Activated T-cell treated with anti-CD3 and anti-CD28 coated beads, Interleukin-2, amount 50 U/mL, for 1 hour (primary cell): ENCODE results near the gene CTBS.

Experiments used
- DNase-seq: peaks from one replicate; pipeline ENCODE4 v3.0.0-alpha.2; 2020

Gene CTBS

DNA sequence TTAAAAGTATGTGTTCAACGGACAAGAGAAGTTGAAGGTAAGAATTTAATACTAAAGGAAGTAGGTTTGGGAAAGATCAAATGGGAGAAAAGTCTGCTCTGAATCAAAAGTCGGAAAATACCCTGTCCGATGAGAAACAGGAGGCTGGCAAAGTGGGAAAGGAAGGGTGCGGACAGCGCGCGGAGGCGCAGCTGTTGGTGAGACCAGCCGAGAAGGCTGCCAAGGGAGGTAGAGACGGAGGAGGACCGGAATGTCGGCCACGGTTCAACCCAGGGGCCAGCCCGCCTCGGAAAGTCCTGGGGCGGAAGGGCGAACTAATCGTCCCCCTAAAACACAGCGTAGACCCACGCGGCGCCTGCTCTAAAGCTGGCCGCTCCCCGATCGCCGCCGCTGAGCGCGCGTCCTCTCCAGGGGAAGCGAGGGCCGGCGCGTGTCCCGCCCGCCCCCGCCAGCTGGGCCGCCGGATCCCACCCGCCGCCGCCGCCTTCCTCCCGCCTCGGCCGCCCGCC is 68.7 kb downstream of the CTBS start:
- DNase-seq, result no peak

- DNase-seq, result no peak
These were observed 69.4 kb downstream of the CTBS start for GRCh38 chr1:84504580-84505492.

DNA sequence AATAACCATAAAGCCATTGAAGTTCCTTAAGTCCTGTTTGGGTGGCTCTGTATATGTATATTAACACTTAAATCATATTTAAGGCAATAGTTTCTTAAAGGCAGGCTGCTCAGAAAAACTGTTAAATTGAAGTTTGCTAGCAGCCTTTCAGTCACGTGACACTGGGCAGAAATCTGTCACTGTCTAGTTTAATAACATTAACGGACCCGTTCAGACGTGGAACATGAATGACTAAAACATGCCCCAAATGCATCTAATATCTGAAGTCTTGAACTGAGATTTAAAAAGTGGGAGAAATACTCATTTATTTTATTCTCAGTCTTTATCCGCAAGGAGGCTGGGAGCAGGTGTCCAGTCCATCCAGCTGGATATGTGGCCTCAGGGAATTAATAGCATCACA is 71.3 kb downstream of the CTBS start:
- no peak for DNase-seq
